ENCODE data around the gene MRPS27.
A peak's percentile ranks its signal among the peaks of the same experiment; 100 is the strongest.

The MRPS27 gene

DNA sequence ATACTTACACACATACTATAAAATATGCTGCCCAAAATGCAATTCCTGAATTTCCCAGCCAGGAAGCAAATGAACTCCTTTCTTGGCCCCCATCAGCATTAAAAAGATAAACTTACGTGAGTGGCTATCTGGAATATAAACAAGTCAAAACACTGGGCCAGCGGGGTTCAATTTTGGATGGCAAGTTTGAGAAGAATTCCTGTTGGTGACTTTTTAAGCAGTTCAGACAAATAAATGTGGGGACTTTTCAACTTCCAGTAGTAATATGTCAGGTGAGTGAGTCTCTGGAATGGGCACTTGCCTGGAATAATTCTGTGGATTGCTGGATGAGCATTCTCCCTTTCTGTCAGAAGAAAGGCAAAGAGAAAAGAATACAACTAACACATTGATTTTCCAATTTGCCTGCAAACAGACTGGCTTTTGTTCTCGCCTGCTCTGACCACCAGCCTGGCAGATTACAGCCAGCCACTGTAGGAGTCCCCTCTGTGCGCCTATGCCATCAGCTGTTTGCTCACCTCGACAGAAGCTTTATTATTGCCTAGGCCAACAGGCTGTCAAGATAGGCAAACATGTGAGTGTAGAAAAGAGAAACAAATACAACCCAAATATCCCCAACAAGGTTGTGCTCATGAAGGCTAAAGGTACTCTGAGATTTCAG, 78.6 kb downstream of the MRPS27 start:
- no peak for TF ChIP-seq CTCF (IDR thresholded peaks at IDR 0.05; ENCODE audit: extremely low read depth, missing control alignments)
- DNase-seq (ENCODE audit: low spot score): no peak

DNA sequence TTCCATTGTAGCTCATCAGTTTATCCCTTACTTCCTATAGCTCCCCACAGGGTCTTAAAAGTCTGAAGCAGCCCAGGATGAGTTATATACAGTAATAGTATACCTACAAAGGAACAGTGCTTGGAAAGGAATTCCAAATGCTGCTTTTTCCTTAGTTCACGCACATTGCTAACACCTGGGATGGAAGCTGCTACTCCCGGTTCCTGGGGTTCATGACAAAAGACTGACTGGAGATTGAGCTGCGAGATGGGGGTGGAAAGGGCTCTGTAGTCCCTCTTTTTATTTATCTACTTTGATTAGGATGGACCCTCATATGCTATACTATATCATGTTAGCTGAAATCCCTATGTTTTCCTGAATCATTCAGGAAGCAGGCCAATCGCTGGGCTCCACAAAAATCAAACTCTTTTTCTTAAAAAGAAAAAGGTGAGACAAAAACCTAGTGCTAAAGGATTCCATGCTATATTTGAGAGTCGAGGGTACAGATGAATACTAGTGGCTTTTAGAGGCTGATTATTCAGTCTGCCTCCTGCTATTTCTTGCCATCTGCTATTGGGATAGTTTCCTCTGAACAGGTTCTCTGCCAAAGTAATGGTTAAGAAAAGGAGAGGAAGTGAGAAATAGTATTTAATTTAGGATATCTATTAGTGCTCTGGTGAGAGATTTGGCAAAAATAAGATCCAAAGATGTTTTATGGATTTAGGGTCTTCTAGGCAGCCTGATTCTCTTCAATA, 81.2 kb downstream of the MRPS27 start:
- TF ChIP-seq CTCF (IDR thresholded peaks at IDR 0.05; ENCODE audit: extremely low read depth, missing control alignments): no peak
- DNase-seq (ENCODE audit: low spot score): no peak

- DNase-seq (ENCODE audit: low spot score): no peak
- no peak for TF ChIP-seq CTCF (IDR thresholded peaks at IDR 0.05; ENCODE audit: extremely low read depth, missing control alignments)
These were observed 82.2 kb downstream of the MRPS27 start for GRCh38 chr5:72237879-72238278.

DNA sequence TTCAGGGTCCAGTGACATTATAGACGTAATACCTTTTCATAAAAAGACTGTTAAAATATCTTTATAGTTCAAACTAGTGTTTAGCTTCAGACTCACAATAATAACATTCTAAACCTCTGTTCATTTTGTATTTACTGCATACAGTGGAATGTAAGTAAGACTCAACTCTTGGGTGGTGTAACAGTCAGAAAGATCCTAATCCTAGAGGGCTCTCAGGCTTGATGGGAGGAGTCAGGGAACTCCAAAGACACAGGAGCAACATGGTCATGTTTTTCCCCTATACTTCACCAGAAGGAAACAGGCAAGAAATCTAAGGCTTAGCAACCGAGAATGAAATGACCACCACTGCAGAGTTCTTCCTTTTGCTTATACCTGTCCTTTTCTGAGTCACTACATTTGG, 82.6 kb downstream of the MRPS27 start:
- no peak for DNase-seq (ENCODE audit: low spot score)
- TF ChIP-seq CTCF (IDR thresholded peaks at IDR 0.05; ENCODE audit: extremely low read depth, missing control alignments): no peak

DNA sequence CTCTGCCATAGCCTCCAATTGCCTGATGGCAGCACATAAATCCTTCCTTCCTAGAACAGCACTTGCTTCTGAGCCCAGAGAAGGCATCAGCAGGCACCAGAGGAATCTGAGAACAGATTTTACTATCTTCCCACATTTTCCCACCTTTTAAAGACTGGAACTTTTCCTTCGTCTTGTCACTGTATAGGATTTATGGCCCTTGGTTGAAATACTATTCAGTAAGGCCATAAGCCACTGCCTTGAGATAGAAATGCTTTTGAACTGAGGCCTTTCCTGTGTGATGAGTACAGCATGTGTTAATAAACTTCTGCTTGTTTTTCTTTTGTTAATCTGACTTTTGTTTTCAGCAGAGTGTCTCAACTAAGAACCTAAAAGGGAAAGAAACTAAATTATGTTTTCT, 84.3 kb downstream of the MRPS27 start:
- no peak for DNase-seq (ENCODE audit: low spot score)

DNA sequence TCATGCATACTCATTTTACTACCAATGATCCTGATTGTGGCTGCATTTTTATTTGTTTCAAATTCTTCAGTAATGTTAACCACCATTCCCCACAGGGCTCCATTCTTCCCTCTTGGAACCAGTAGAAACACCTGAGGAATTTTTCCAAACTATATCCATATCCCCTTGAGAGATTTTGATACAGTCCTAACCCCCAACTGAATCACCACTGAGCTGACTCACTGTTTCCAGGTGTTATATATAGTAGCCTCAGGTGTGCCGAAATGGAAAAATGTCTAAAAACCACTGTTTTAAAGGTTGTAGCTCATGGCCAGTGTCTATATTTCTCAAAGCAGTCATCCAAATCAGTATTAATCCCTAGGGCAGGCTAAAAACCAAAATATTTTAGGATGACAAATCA, 85.2 kb downstream of the MRPS27 start:
- DNase-seq (ENCODE audit: low spot score): no peak
- TF ChIP-seq CTCF (IDR thresholded peaks at IDR 0.05; ENCODE audit: extremely low read depth, missing control alignments): no peak

More for the DNA sequence above, 84.3 kb downstream of the MRPS27 start:
- no peak for TF ChIP-seq CTCF (IDR thresholded peaks at IDR 0.05; ENCODE audit: extremely low read depth, missing control alignments)

DNA sequence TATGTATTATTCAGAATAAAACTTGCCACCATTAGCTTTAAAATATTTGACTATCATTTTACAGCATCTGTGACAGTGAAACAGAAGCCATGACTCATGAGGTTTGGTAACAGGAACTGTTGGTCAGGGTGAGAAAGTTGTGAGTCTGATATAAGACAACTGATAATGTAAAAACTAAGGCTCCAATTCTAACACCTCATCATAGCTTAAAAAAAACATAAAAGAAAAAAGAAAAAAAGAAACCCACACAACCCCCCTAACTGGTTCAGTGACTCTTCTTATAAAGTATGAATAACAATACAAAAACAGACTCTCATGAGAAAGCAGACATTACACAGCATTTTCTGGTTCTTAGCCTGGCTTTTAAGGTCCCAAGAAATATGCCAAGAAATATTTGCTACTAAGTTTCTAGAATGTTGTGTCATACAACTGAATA, 85.8 kb downstream of the MRPS27 start:
- peak; percentile 64 for DNase-seq (ENCODE audit: low spot score)
- no peak for TF ChIP-seq CTCF (IDR thresholded peaks at IDR 0.05; ENCODE audit: extremely low read depth, missing control alignments)

Measured in GM20000 (cell line).